C4-2B (cell line): Measurements from ENCODE around the gene FSTL5.

ENCODE experiments used
- CTCF ChIP-seq: fragments of 450-650 bp; conservative IDR thresholded peaks from 2 replicates; pipeline ENCODE4 v1.5.1; 2017; ENCODE audit warnings: mild to moderate bottlenecking
- ZFX ChIP-seq: fragments of 450-650 bp; IDR thresholded peaks from 2 replicates; pipeline ENCODE4 v1.6.1; 2017

DNA sequence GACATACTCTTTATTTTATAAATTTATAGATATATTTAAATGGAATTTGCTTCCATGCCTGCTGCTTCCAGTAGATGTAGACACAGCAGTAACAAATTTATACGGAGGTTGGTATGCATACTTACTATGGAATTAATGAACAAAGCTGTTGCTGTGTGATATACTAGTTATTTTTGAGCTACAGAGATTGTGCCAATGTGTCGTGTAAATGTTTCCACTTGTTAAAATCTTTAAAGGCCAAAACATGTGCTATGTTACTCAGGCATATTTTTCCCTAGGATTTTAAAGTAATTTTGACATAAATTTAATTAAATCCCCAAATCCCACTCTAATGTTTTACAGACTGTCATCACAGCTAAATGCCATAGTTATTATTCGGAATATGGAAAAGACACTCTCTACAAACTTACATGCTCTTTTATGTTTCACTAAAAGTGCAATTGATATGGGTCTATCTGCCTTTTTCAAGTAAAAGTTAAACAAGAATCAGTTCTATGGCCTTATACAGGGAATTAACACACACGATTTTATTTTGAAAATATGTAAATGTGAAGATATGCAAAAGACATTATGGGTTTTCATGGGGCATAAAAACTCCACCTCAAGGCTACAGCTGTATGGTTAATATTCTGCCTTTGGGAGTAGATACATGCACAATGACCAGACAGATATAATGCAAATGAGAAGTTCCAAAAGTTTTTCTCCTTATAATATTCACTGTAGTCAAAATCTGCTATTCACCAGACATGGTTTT is 256.8 kb downstream of the FSTL5 start:
- no peak for TF ChIP-seq CTCF
- no peak for TF ChIP-seq ZFX
